Camera-type eye (tissue), 1 donor: ENCODE data around the gene GABRQ. TPM values are rescaled to one million over a fixed set of nuclear protein-coding genes. Genes with fewer than 3 reads are reported as not detected.

Experiments used
- total RNA-seq: library from RNA; depleted of rRNA; stranded (reverse); fragments of >200 nt; gene quantifications from one replicate; pipeline ENCODE4 v1.2.3, GENCODE V29; 2014

GABRQ gene
- total RNA-seq, result 1.6 TPM

GRCh38 chrX:152637649-152638442 is at the start of gene GABRQ:
Gene GABRQ (plus strand): TSS chrX:152637895. CDS start chrX:152638203, 308 bp downstream.

GRCh38 chrX:152697952-152698931 is 60.5 kb downstream of the GABRQ start, which contains the start of gene MAGEA3:
Gene MAGEA3 (plus strand): TSS chrX:152698794. CDS start chrX:152700833, 2,039 bp downstream.

Other genes with a start within 250 kb of the GABRQ start
- gene GABRA3, start 186.6 kb upstream of the GABRQ start, total RNA-seq, result 9.7 TPM
- gene MAGEA3, start 60.9 kb downstream of the GABRQ start, total RNA-seq, result not detected
- not detected for gene CSAG2, start 71.4 kb downstream of the GABRQ start, total RNA-seq
- gene MAGEA2B, start 76.7 kb downstream of the GABRQ start, total RNA-seq, result not detected
- gene CSAG1, start 95.8 kb downstream of the GABRQ start, total RNA-seq, result not detected
- not detected for gene MAGEA12, start 95.9 kb downstream of the GABRQ start, total RNA-seq
- gene MAGEA2, start 115.9 kb downstream of the GABRQ start, total RNA-seq, result not detected
- not detected for gene CSAG3, start 121.3 kb downstream of the GABRQ start, total RNA-seq
- not detected for gene MAGEA6, start 131.8 kb downstream of the GABRQ start, total RNA-seq
- 35.5 TPM for gene CETN2, start 192.9 kb downstream of the GABRQ start, total RNA-seq
- 8.4 TPM for gene NSDHL, start 193.2 kb downstream of the GABRQ start, total RNA-seq